Fibroblast of mammary gland (primary cell): ENCODE data around the gene DNAH17.

Source experiments
- DNase-seq: peaks from one replicate; pipeline ENCODE4 v3.0.0-alpha.2; 2010; ENCODE audit warnings: low read depth
- H3K4me3 ChIP-seq: 2 replicates; pipeline ENCODE4 v1.5.1; 2011; ENCODE audit warnings: low read depth, mild to moderate bottlenecking, low read length, moderate library complexity; ENCODE audit not compliant: control insufficient read depth
- TF ChIP-seq, protein P1 (sequence below): conservative IDR thresholded peaks from 2 replicates; pipeline ENCODE4 v1.5.1; 2011; ENCODE audit warnings: low read depth, low read length, inconsistent platforms; ENCODE audit not compliant: control insufficient read depth, insufficient read depth

The DNAH17 gene

GRCh38 chr17:78502611-78503148, 74.5 kb downstream of the DNAH17 start:
- TF ChIP-seq, protein P1, sequence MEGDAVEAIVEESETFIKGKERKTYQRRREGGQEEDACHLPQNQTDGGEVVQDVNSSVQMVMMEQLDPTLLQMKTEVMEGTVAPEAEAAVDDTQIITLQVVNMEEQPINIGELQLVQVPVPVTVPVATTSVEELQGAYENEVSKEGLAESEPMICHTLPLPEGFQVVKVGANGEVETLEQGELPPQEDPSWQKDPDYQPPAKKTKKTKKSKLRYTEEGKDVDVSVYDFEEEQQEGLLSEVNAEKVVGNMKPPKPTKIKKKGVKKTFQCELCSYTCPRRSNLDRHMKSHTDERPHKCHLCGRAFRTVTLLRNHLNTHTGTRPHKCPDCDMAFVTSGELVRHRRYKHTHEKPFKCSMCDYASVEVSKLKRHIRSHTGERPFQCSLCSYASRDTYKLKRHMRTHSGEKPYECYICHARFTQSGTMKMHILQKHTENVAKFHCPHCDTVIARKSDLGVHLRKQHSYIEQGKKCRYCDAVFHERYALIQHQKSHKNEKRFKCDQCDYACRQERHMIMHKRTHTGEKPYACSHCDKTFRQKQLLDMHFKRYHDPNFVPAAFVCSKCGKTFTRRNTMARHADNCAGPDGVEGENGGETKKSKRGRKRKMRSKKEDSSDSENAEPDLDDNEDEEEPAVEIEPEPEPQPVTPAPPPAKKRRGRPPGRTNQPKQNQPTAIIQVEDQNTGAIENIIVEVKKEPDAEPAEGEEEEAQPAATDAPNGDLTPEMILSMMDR, result no peak
- no peak for DNase-seq
- no peak overlapping the region for H3K4me3 ChIP-seq

- no peak for DNase-seq
- H3K4me3 ChIP-seq, result no peak overlapping the region
- TF ChIP-seq, protein P1, result no peak
These were observed 75.8 kb downstream of the DNAH17 start for GRCh38 chr17:78501241-78502036.

DNA sequence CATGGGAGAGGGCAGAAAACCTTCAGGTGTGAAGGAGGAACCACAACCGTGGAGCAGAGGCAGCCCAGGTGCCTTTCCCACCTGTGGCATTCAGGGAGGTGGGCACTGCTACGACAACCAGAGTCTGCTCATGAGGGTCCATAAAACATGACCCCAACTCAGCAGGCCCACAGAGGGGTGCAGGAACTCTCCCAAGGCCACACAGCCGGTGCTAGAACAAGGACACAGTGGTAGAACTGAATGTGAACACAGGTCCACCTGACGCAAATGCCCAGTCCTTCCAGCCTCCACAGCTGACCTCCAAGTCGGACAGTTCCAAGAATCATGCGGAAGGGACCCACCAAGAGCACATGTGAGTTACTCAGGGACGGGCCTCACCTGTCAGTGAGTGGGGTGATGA, 76.4 kb downstream of the DNAH17 start:
- no peak overlapping the region for H3K4me3 ChIP-seq
- TF ChIP-seq, protein P1, result no peak
- DNase-seq, result no peak

- no peak for DNase-seq
- no peak overlapping the region for H3K4me3 ChIP-seq
- TF ChIP-seq, protein P1, result no peak
These were observed 77.3 kb downstream of the DNAH17 start for GRCh38 chr17:78499715-78500540.

DNA sequence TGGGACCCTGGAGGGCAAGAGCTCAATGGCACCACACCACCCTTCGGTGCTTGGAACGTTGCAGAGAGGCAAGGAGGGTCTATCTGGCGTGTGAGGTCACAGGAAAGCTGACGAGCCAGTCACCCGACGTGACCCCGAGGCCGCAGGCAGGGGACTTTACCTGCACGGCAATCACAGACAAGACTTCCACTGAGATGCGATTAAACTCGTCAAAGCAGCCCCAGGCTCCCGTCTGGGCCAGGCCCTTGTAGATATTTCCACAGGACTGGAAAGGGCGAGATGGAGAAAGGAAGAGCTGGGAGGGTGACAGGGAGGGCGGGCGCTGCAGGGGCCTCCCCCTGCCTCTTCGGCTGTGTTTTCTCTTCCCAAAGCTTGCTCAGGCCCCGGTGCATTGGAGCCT, 78.3 kb downstream of the DNAH17 start:
- TF ChIP-seq, protein P1, result no peak
- H3K4me3 ChIP-seq, result no peak overlapping the region
- DNase-seq, result no peak

- no peak overlapping the region for H3K4me3 ChIP-seq
- DNase-seq, result peak; percentile 74
- TF ChIP-seq, protein P1, result peak; percentile 77
These were observed 80.1 kb downstream of the DNAH17 start for GRCh38 chr17:78497115-78497540.
